Rectal smooth muscle tissue (tissue), 1 donor: ENCODE data around the gene FLT1.
A peak's percentile ranks its signal among the peaks of the same experiment; 100 is the strongest.

Experiments used
- H3K27ac ChIP-seq: one replicate; pipeline ENCODE4 v1.7.0; 2013; ENCODE audit warnings: low read depth, low read length, inconsistent platforms
- H3K27me3 ChIP-seq: one replicate; pipeline ENCODE4 v1.7.0; 2013; ENCODE audit warnings: low read length; ENCODE audit not compliant: control insufficient read depth, insufficient read depth
- H3K36me3 ChIP-seq: one replicate; pipeline ENCODE4 v1.7.0; 2013; ENCODE audit warnings: low read length; ENCODE audit not compliant: control insufficient read depth, insufficient read depth
- H3K4me1 ChIP-seq: one replicate; pipeline ENCODE4 v1.7.0; 2013; ENCODE audit warnings: low read length; ENCODE audit not compliant: control insufficient read depth, insufficient read depth
- H3K4me3 ChIP-seq: one replicate; pipeline ENCODE4 v1.7.0; 2013; ENCODE audit warnings: low read length
- H3K9ac ChIP-seq: one replicate; pipeline ENCODE4 v1.7.0; 2013; ENCODE audit warnings: low read length

Gene FLT1

DNA sequence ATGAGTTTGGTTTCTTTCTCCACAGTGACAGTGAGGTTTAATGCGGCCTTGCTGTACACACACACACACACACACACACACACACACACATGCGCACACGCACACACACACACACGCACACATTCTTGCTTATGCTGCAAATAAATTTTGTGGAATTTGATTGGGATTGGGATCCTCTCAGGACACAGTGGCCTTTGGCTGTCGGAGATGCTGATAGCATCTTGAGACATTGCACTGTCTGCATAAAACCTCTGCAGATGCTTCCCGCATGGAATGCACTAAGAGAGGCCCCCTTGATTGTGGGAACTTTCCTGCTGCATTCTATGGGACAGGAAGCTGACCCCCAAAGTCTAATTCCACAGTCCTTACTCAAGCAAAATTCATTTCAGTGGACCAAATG is 145.6 kb downstream of the FLT1 start:
- Histone ChIP-seq H3K9ac (no peak overlapping the region), H3K27ac (no peak overlapping the region), H3K27me3 (no peaks in the 10 kb centered on the region), H3K36me3 (no peaks in the 10 kb centered on the region), H3K4me3 (no peak overlapping the region), H3K4me1 (no peaks in the 10 kb centered on the region)

- H3K4me1 ChIP-seq: no peaks in the 10 kb centered on the region
- no peaks in the 10 kb centered on the region for H3K36me3 ChIP-seq
- H3K27ac ChIP-seq: no peak overlapping the region
- no peak overlapping the region for H3K4me3 ChIP-seq
- no peaks in the 10 kb centered on the region for H3K27me3 ChIP-seq
- no peak overlapping the region for H3K9ac ChIP-seq
Observed at GRCh38 chr13:28347456-28348371, 147.2 kb downstream of the FLT1 start.

GRCh38 chr13:28346154-28346553 is 148.8 kb downstream of the FLT1 start:
- Histone ChIP-seq H3K4me3 (no peak overlapping the region), H3K9ac (no peak overlapping the region), H3K4me1 (no peaks in the 10 kb centered on the region), H3K27me3 (no peaks in the 10 kb centered on the region), H3K27ac (no peak overlapping the region), H3K36me3 (no peaks in the 10 kb centered on the region)

DNA sequence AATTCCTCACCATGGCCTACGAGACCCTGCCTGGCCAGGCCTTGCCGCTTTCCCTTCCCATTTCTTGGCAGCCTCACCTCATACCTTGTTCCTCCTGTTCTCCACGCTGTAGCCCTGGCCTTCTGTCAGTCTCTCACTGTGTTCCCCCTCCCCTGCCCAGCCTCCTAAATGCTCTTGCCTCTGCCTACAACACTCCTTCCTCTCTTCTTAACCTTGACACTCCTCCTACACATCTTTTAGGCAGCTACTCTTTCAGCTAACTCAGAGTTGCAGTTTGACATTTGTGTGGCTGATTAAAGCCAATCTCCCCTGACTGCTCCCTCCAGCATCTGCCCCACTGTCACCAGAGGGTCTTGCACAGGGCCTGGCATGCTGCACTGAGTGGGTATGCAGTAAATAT is 150.8 kb downstream of the FLT1 start:
- Histone ChIP-seq H3K27ac (no peak overlapping the region), H3K27me3 (no peaks in the 10 kb centered on the region), H3K4me3 (no peak overlapping the region), H3K36me3 (no peaks in the 10 kb centered on the region), H3K4me1 (no peaks in the 10 kb centered on the region), H3K9ac (no peak overlapping the region)

DNA sequence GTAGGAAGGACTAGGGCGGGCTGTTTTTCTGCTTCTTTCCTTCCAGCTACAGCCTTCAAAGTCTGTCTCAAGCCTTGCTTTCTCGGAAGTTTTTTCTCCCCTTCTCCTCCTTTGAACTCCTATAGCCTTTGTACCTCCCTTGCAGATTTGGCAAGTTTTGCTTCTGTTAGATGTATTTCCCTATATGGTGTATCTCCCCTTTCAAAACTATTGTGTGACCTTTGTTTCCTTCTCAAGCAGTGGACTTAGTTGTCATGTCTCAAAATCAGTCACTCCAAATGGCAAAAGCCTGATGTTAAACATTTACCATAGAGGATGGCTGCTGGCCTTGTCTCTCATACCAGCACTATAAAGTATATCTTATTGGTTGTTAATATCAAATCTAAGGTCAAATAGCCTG is 152.7 kb downstream of the FLT1 start:
- no peaks in the 10 kb centered on the region for H3K4me1 ChIP-seq

DNA sequence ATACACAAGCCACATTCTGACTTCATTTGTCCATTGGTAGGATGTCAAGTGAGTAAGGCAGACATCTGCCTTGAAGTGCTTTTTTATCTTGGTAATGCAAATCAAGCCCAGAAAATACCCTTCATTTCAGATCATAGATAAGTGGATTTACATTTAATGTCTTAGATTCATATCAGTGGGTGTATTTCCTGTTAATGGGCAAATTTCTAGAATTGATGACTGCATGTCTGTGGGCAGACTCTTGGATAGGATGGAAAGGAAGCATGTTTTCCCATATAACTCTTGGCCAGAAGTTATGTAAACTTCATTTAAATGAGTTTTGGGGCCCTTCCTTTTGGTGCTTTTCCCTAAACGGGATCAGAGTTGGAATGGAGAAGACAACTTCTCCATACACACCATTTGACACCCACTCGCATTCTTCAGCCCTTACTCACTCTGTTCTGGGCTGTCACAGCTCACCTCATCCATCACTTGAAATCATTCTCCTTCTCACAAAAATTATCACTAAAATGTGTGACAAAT is 154.6 kb downstream of the FLT1 start:
- Histone ChIP-seq H3K36me3 (no peaks in the 10 kb centered on the region), H3K27me3 (no peaks in the 10 kb centered on the region), H3K4me3 (no peak overlapping the region), H3K27ac (no peak overlapping the region), H3K9ac (no peak overlapping the region), H3K4me1 (no peaks in the 10 kb centered on the region)

More for the DNA sequence above, 152.7 kb downstream of the FLT1 start:
- Histone ChIP-seq H3K27me3 (no peaks in the 10 kb centered on the region), H3K27ac (no peak overlapping the region), H3K4me3 (no peak overlapping the region), H3K36me3 (no peaks in the 10 kb centered on the region), H3K9ac (no peak overlapping the region)

- Histone ChIP-seq H3K36me3 (no peaks in the 10 kb centered on the region), H3K27ac (no peak overlapping the region), H3K27me3 (no peaks in the 10 kb centered on the region), H3K4me3 (no peak overlapping the region), H3K9ac (no peak overlapping the region), H3K4me1 (no peaks in the 10 kb centered on the region)
Observed at GRCh38 chr13:28339419-28339818, 155.5 kb downstream of the FLT1 start.

GRCh38 chr13:28338742-28339141 is 156.2 kb downstream of the FLT1 start:
- Histone ChIP-seq H3K36me3 (no peaks in the 10 kb centered on the region), H3K27ac (no peak overlapping the region), H3K4me3 (no peak overlapping the region), H3K4me1 (no peaks in the 10 kb centered on the region), H3K9ac (no peak overlapping the region), H3K27me3 (no peaks in the 10 kb centered on the region)

DNA sequence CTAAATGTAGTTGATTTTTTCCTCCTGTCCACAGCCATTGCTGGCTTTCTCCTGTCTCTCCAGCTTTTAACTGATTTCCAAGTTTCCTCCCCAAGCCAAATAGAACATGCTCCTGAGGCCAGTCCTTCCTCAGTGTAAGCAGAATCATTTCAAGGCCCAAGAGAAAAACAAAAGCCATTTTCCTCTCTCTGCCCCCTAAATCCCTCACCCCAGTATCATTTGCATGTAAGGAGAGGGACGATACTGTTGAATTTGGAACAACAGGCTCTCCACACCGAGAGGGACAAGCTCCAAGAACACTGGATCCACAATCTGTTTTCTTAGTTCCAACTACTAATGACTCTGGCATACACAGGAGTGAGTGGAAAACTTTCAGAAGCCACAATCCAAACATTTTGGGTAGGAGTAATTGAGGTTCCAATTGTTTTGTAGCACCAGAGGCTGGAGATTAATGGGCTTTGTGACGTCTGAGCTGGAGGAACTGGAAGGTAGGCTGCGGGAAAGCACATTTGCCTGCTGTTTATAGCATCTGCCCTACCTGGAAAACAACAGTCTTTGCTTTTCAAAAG is 156.8 kb downstream of the FLT1 start:
- Histone ChIP-seq H3K27ac (no peak overlapping the region), H3K4me1 (no peaks in the 10 kb centered on the region), H3K4me3 (no peak overlapping the region), H3K27me3 (no peaks in the 10 kb centered on the region), H3K9ac (no peak overlapping the region), H3K36me3 (no peaks in the 10 kb centered on the region)

DNA sequence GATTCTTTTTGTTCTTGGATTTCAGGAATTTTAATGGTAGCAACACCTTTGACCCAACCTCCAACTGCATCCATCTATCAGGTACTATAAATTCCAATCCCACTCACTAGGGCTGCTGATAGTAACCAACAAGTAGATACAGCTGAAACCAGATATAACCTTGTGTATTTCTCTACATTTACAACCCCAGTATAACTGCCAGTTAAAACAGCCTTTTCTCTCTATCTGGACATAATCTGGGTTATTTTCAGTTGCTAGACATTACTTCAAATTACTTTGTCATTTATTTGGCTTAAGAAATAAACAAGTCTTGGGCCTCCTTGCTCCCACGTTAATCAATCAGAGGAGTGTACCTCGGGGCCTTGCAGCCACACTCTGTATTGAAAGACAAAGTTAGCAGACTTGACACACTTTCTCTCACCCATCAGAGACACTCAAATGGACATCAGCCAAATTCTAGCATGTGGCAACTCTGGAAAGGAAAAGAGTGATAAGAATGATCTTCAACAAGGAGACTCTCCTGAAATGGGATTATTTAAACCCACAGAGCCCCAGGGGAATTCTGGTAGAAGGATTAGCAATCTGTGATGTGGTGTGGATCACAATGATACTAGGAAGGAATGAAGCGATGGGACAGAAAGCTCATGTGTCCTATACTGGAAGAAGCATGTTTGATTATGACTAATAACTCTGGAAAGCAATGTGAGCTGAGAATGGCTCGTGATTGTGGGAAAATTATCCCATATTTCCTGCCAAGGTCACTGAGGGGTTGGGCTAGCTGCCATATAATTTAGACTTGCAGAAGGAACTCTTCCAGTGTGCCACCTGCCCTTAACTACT is 157.5 kb downstream of the FLT1 start:
- Histone ChIP-seq H3K9ac (no peak overlapping the region), H3K27me3 (no peaks in the 10 kb centered on the region), H3K36me3 (no peaks in the 10 kb centered on the region), H3K4me1 (no peaks in the 10 kb centered on the region), H3K27ac (peak overlapping the region; percentile 7), H3K4me3 (no peak overlapping the region)

DNA sequence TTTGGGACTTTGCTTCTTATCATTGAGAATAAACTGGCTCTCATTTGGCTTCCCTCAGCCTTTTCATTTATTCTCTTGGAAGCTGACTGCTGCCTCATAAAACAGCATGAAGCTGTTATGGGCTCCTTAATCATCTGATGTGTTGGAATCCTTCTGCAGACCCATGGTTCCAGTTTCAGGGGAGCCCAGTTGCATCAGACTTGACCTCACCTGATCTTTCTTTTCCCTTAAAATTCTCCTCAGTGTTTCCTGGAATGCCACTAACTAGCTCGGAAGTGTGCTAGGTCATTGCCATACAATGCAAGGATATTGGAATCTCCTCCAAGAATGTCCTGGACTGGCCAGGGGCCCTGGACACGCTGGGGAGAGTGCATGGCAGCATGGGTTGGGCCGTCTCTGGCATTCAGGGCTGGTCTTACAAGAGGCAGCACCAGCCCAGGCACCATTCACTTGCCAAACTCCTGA is 158.7 kb downstream of the FLT1 start:
- Histone ChIP-seq H3K27ac (no peak overlapping the region), H3K4me1 (no peaks in the 10 kb centered on the region), H3K4me3 (no peak overlapping the region), H3K9ac (no peak overlapping the region), H3K36me3 (no peaks in the 10 kb centered on the region), H3K27me3 (no peaks in the 10 kb centered on the region)

- no peak overlapping the region for H3K4me3 ChIP-seq
- no peaks in the 10 kb centered on the region for H3K27me3 ChIP-seq
- no peak overlapping the region for H3K9ac ChIP-seq
- no peak overlapping the region for H3K27ac ChIP-seq
- H3K36me3 ChIP-seq: no peaks in the 10 kb centered on the region
- no peaks in the 10 kb centered on the region for H3K4me1 ChIP-seq
Observed at GRCh38 chr13:28333204-28333881, 161.6 kb downstream of the FLT1 start.
